SK-N-MC (cell line): ENCODE measurements around the gene TYSND1.

Experiments
- EZH2 ChIP-seq: fragments of 200-600 bp; sonication (generic); IDR thresholded peaks from one replicate; pipeline ENCODE4 v1.6.1; 2017; ENCODE audit warnings: antibody characterized with exemption
- POLR2AphosphoS5 ChIP-seq: IDR thresholded peaks from 2 replicates; pipeline ENCODE4 v1.6.1; 2012; ENCODE audit warnings: mild to moderate bottlenecking, low read depth, low read length, borderline replicate concordance

GRCh38 chr10:70111496-70111895 is 35.0 kb downstream of the TYSND1 start:
- TF ChIP-seq POLR2AphosphoS5 (no peak), EZH2 (no peak)
